GM23338 (cell line): ENCODE results near the gene SLC45A2.

Source experiments
- CTCF ChIP-seq, 2 experiments: fragments of 200-600 bp in 1 of 2; sonication (generic) in 1 of 2; conservative IDR thresholded peaks; 2 replicates each; pipeline versions ENCODE4 v1.5.1 to v1.6.1; 2016 to 2017; ENCODE audit warnings: antibody characterized with exemption in 2 of 2, low read depth in 2 of 2, mild to moderate bottlenecking in 2 of 2, moderate library complexity in 1 of 2
- EZH2 ChIP-seq: fragments of 200-600 bp; sonication (generic); IDR thresholded peaks from one replicate; pipeline ENCODE4 v1.8.0; 2017; ENCODE audit warnings: antibody characterized with exemption, mild to moderate bottlenecking, low read depth; ENCODE audit not compliant: unreplicated experiment
- POLR2AphosphoS5 ChIP-seq: IDR thresholded peaks from 2 replicates; pipeline ENCODE4 v1.6.1; 2016; ENCODE audit warnings: antibody characterized with exemption, low read depth

GRCh38 chr5:34020726-34021125 is 36.2 kb upstream of the SLC45A2 start:
- no peak for TF ChIP-seq POLR2AphosphoS5
- no peak for TF ChIP-seq CTCF (conservative IDR thresholded peaks at IDR 0.05; ENCODE audit: low read depth in 2 of 2)
- no peak for TF ChIP-seq EZH2
